ENCODE data around the gene S100A5. TPM values are rescaled to one million over a fixed set of nuclear protein-coding genes. Genes with fewer than 3 reads are reported as not detected.
A peak's percentile ranks its signal among the peaks of the same experiment; 100 is the strongest.

The S100A5 gene
- total RNA-seq, 4 donors from 2014 or later = not detected

DNA sequence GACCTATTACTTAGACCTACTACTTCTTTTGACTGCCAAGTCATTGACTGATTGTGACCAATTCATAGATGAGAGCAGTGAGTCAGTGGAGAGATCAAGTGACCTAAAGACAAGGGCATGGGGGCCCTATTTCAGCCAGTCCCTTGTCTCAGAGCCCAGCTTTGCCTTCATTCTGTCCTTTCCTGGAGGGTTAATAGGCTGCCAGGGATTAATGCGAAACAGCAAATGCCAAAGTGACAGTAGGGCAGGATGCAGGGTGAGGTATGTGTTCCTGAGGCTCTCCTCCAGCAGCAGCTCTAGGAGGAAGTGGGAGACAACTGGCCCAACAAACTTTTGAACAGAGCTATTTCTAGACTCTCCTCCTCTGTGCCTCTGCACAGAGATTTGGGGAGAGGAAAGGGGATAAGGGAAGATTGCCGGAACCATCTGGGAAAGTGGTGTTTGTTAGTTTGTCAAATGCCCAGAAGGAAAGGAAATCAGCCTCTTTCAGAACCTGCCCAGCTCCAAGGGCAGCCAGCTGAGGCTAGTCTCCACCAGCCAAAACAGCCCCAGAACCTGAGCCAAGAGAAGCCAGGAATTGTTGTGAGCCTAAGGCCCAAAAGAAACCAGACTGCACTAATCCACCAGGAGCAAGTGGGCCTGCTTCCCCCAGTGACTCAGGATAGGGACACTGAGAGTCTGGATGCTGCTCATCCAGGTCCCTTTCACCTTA lies 13.3 kb upstream of the S100A5 start:
- no peak for DNase-seq
- Histone ChIP-seq H3K36me3 (peaks cover 0 to 37% (median 0%) of the 10 kb centered on the region in 3 donors), H3K4me1 (peaks cover 35 to 76% (median 47%) of the 10 kb centered on the region in 3 donors), H3K27ac (peak overlapping the region; percentile 70 to 85 (median 82)), H3K27me3 (no peaks in the 10 kb centered on the region), H3K4me3 (no peak overlapping the region), H3K9me3 (no peaks in the 10 kb centered on the region)
- WGBS, 2 donors = 16 to 24% methylated on average over 2 of the region's 2 CpGs
- TF ChIP-seq, protein P1, sequence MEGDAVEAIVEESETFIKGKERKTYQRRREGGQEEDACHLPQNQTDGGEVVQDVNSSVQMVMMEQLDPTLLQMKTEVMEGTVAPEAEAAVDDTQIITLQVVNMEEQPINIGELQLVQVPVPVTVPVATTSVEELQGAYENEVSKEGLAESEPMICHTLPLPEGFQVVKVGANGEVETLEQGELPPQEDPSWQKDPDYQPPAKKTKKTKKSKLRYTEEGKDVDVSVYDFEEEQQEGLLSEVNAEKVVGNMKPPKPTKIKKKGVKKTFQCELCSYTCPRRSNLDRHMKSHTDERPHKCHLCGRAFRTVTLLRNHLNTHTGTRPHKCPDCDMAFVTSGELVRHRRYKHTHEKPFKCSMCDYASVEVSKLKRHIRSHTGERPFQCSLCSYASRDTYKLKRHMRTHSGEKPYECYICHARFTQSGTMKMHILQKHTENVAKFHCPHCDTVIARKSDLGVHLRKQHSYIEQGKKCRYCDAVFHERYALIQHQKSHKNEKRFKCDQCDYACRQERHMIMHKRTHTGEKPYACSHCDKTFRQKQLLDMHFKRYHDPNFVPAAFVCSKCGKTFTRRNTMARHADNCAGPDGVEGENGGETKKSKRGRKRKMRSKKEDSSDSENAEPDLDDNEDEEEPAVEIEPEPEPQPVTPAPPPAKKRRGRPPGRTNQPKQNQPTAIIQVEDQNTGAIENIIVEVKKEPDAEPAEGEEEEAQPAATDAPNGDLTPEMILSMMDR (IDR thresholded peaks at IDR 0.05) = no peak
- no peak for TF ChIP-seq POLR2A (IDR thresholded peaks at IDR 0.05)
- intact Hi-C loops (cut with DNase I) = no loop called here

DNA sequence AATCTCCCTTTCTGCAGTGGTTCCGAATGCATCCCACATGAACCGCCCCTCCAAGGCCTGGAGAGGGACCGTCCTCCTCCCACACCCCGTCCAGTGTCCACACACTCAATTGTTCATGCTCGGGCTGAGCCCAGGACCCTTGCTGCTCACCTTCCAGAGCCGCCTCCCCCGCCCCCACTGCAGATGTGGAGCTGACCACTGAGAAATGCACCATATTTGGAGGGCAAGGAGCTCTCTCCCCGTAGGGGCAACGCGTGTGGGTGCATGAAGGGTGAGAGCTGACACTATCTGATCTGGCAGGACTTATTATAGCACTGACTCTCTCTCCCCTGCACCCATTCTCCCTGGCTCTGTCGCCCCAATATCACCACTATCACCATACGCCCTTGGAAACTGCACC lies 12.4 kb upstream of the S100A5 start:
- intact Hi-C loops (cut with DNase I) = no loop called here
- Histone ChIP-seq H3K4me1 (peaks cover 44 to 76% (median 55%) of the 10 kb centered on the region in 3 donors), H3K27me3 (no peaks in the 10 kb centered on the region), H3K4me3 (no peak overlapping the region), H3K27ac (peak overlapping the region; percentile 70 to 85 (median 82)), H3K9me3 (no peaks in the 10 kb centered on the region), H3K36me3 (peaks cover 0 to 29% (median 0%) of the 10 kb centered on the region in 3 donors)
- TF ChIP-seq, protein P1 (IDR thresholded peaks at IDR 0.05) = no peak
- TF ChIP-seq POLR2A (IDR thresholded peaks at IDR 0.05) = no peak
- DNase-seq = no peak
- WGBS, 2 donors = 91 to 97% methylated on average over 5 to 9 of the region's 12 CpGs

DNA sequence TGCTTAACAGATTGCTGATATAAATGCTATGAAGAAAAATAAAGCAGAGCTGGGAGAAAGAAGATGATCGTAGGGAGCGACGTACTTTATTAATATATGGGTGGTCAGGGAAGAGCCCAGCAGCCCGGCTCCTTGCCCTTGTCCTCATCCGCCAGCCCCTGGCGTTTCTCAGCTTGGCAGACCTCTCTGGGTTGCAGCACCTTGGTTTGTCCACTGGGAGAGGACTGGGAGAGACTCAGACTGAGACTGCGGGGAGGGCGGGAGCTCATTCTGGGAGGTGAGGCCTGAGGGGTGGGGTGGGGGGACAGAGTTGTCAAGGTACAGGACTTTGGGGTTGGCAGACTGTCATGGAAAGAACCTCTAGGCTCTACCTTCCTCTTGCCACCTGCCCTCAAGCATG lies 11.6 kb upstream of the S100A5 start:
- TF ChIP-seq, protein P1 (IDR thresholded peaks at IDR 0.05) = no peak
- no peak for TF ChIP-seq POLR2A (IDR thresholded peaks at IDR 0.05)
- intact Hi-C loops (cut with DNase I) = no loop called here
- H3K4me3 ChIP-seq = no peak overlapping the region
- H3K36me3 ChIP-seq = peaks cover 0 to 29% (median 0%) of the 10 kb centered on the region in 3 donors
- no peak for DNase-seq
- peak overlapping the region in 2 of 4 donors; percentile 85 to 93 for H3K27ac ChIP-seq
- no peaks in the 10 kb centered on the region for H3K27me3 ChIP-seq
- 88 to 90% methylated on average over 7 of the region's 8 CpGs for WGBS, 2 donors
- H3K9me3 ChIP-seq = no peaks in the 10 kb centered on the region
- peaks cover 51 to 83% (median 61%) of the 10 kb centered on the region in 3 donors for H3K4me1 ChIP-seq

DNA sequence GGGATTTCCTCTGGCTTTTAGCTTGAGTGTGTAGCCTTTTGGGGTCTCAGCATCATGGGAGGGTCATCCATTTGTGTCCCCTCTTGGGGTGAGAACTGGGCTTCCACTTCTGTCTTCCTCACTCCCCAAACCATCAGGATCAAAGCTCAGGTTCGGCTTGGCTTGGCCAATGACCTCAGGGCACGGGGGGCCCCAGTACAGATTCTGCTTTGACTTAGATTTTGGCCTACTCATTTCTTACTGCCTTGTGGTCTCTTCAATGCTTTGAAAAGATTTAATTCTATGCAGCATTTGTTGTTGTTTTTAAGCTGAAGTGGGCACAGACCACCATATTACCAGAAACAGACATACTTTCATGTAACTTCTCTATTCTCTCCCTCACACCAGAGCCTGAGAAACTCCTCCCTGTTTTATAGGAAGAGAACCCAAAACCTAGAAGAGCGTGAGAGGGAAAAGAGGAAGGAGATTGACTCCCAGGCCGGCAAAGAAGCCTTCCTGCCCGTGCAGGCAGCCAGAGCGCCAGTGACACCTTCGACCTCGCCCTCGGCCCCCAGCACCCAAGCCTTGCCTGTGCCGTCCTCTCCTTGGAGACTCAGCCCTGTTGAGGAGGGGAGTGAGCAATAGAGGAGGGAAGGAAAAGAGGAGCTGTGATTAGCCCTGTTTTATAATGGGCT lies 10.2 kb upstream of the S100A5 start:
- H3K27me3 ChIP-seq = no peaks in the 10 kb centered on the region
- TF ChIP-seq, protein P1 (IDR thresholded peaks at IDR 0.05) = no peak
- no peak for TF ChIP-seq POLR2A (IDR thresholded peaks at IDR 0.05)
- no peak for DNase-seq
- no peak overlapping the region for H3K4me3 ChIP-seq
- intact Hi-C loops (cut with DNase I) = no loop called here
- H3K36me3 ChIP-seq = peaks cover 0 to 27% (median 0%) of the 10 kb centered on the region in 3 donors
- H3K27ac ChIP-seq = peak overlapping the region; percentile 63 to 94 (median 92)
- WGBS, 2 donors = 30 to 58% methylated on average over 3 to 8 of the region's 10 CpGs
- H3K9me3 ChIP-seq = no peaks in the 10 kb centered on the region
- peaks cover 65 to 97% (median 75%) of the 10 kb centered on the region in 3 donors for H3K4me1 ChIP-seq

DNA sequence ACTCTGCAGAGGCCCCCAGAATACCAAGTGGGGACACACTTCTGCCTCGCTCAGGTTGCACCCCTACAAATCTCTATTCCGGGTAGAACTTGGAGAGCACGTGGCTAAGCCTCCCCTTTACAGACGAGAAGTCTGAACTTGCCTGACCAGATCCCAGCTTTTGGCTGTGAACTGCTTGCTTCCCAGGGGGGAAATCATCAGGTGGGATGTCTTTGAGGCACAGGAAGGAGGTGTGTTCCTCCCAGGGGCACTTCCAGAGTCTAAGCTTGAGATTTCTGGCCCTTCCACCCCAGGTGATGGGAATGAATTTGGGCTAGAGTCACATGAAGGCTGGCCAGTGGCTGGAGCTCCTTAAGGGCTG lies 9.6 kb upstream of the S100A5 start:
- Histone ChIP-seq H3K27ac (peak overlapping the region; percentile 63 to 94 (median 92)), H3K9me3 (no peaks in the 10 kb centered on the region), H3K4me3 (no peak overlapping the region), H3K4me1 (peaks cover 71 to 100% (median 81%) of the 10 kb centered on the region in 3 donors), H3K27me3 (no peaks in the 10 kb centered on the region), H3K36me3 (peaks cover 0 to 21% (median 0%) of the 10 kb centered on the region in 3 donors)
- no peak for TF ChIP-seq POLR2A (IDR thresholded peaks at IDR 0.05)
- TF ChIP-seq, protein P1 (IDR thresholded peaks at IDR 0.05) = no peak
- DNase-seq = no peak
- 43 to 50% methylated on average over 3 to 4 of the region's 4 CpGs for WGBS, 2 donors
- intact Hi-C loops (cut with DNase I) = no loop called here

Measured in esophagus squamous epithelium (tissue), 5 donors.